Measurements from ENCODE around the gene NCF2.

NCF2 gene

DNA sequence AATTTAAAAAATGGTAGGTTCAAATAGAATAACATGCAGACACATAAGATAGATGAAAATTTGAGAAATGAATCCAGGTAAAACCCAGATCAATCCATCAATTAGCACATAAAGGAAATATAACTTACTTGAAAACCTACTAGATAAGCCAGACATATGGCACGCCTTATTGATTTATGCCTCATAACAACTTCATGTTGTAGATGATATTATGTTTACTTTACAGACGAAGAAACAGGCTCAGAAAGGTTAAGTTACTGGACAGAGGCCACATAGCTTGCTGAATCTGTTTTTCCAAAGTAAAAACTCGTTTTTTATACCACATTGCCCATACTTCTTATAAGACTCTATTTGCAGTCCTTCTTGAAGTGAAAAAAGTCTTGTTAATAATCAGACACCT lies 22.1 kb upstream of the NCF2 start:
- WGBS (ENCODE audit: insufficient coverage) = 100% methylated on average over 1 of the region's 3 CpGs
- no peaks in the 10 kb centered on the region for H3K27me3 ChIP-seq (replicated peaks in 2 of 5; ENCODE audit: control insufficient read depth in 4 of 5, insufficient read depth in 5 of 5, low read length in 4 of 5)
- no peak overlapping the region for H3K27ac ChIP-seq (ENCODE audit: insufficient read depth in 1 of 2, low read depth in 1 of 2, low read length in 2 of 2, poor library complexity in 1 of 2, severe bottlenecking in 2 of 2)
- H3K36me3 ChIP-seq (ENCODE audit: control insufficient read depth in 4 of 4, insufficient read depth in 4 of 4, low read length in 3 of 4) = no peaks in the 10 kb centered on the region
- no peak overlapping the region for H3K4me3 ChIP-seq (ENCODE audit: control insufficient read depth in 1 of 7, extremely low read depth in 1 of 7, insufficient read depth in 4 of 7, low read depth in 2 of 7, low read length in 6 of 7)
- no peaks in the 10 kb centered on the region for H3K9me3 ChIP-seq (ENCODE audit: control extremely low read depth in 1 of 5, control insufficient read depth in 4 of 5, insufficient read depth in 2 of 5, low read depth in 1 of 5, low read length in 4 of 5)
- peaks cover 0 to 6% (median 0%) of the 10 kb centered on the region in 4 experiments for H3K4me1 ChIP-seq (ENCODE audit: control extremely low read depth in 1 of 4, control insufficient read depth in 4 of 4, insufficient read depth in 4 of 4, low read length in 3 of 4)
- ChIA-PET CTCF (no interaction called here), POLR2A (interaction anchor here (0.6 kb wide), 1 partner anchor 180 kb away, joined by 3 read pairs; no protein-coding TSS in a partner anchor)
- no peak for DNase-seq

DNA sequence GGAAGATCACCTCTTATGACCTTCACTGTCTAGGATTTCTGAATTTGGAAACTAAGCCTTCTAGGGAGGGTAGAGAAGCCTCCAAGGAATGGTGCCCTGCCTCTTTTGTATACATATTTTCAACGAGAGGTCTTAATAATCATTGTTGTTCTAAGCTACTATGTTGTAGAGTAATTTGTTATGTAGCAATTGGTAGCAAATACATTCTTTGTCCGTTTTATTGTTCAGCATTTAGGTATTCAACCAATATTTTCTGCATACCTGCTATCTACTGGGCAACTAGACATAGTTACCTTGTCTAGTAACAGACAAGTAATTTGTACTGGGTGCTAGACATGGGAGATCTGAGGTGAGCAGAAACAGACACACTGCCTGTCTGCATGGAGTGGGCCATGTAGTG lies 20.8 kb upstream of the NCF2 start:
- WGBS (ENCODE audit: insufficient coverage) = no CpG with 5 or more reads among the region's 2 CpGs
- Histone ChIP-seq H3K4me3 (ENCODE audit: control insufficient read depth in 1 of 7, extremely low read depth in 1 of 7, insufficient read depth in 4 of 7, low read depth in 2 of 7, low read length in 6 of 7) (no peak overlapping the region), H3K9me3 (ENCODE audit: control extremely low read depth in 1 of 5, control insufficient read depth in 4 of 5, insufficient read depth in 2 of 5, low read depth in 1 of 5, low read length in 4 of 5) (no peaks in the 10 kb centered on the region), H3K27ac (ENCODE audit: insufficient read depth in 1 of 2, low read depth in 1 of 2, low read length in 2 of 2, poor library complexity in 1 of 2, severe bottlenecking in 2 of 2) (no peak overlapping the region), H3K27me3 (replicated peaks in 2 of 5; ENCODE audit: control insufficient read depth in 4 of 5, insufficient read depth in 5 of 5, low read length in 4 of 5) (no peaks in the 10 kb centered on the region), H3K4me1 (ENCODE audit: control extremely low read depth in 1 of 4, control insufficient read depth in 4 of 4, insufficient read depth in 4 of 4, low read length in 3 of 4) (peaks cover 0 to 9% (median 0%) of the 10 kb centered on the region in 4 experiments), H3K36me3 (ENCODE audit: control insufficient read depth in 4 of 4, insufficient read depth in 4 of 4, low read length in 3 of 4) (no peaks in the 10 kb centered on the region)
- ChIA-PET POLR2A (no interaction called here), CTCF (no interaction called here)
- DNase-seq = no peak

DNA sequence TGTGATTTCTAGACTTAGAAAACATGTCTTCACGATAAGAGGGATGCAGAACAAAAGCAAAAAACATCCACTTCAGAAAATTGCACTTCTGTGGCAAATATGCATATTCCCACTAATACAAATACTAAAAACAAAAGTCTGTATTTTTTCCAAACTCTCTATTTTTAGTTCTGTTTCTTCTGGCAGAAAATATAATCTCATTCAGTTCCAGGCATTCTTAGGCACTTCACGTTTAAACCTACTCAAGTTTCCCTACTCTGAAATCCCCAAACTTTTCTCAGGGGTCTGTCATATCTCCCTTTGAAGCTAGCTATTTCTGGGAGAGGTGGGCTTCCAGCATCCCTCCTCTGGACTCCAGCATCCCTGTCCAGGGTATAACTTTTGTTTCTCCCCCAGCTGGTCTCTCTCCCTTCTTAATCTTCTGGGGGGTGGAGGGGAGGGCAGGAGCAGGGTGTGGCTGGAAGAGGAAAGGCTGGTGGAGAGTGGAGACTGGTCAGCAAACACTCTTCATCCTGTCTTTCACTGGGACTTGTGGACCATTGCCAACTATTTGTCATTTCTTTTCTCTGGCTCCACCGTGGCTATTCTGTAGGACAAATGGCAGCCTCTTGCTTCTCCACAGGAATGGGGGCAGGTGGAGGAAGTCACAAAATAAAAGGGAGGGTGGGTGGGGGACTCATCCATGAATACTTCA lies 19.6 kb upstream of the NCF2 start:
- ChIA-PET POLR2A (no interaction called here), CTCF (interaction anchor here (0.9 to 1.0 kb wide), 2 partner anchors 13 to 42 kb away, joined by 3 read pairs; no protein-coding TSS in a partner anchor)
- H3K4me1 ChIP-seq (ENCODE audit: control extremely low read depth in 1 of 4, control insufficient read depth in 4 of 4, insufficient read depth in 4 of 4, low read length in 3 of 4) = peaks cover 0 to 12% (median 0%) of the 10 kb centered on the region in 4 experiments
- no peaks in the 10 kb centered on the region for H3K9me3 ChIP-seq (ENCODE audit: control extremely low read depth in 1 of 5, control insufficient read depth in 4 of 5, insufficient read depth in 2 of 5, low read depth in 1 of 5, low read length in 4 of 5)
- 0% methylated on average over 1 of the region's 3 CpGs for WGBS (ENCODE audit: insufficient coverage)
- H3K36me3 ChIP-seq (ENCODE audit: control insufficient read depth in 4 of 4, insufficient read depth in 4 of 4, low read length in 3 of 4) = no peaks in the 10 kb centered on the region
- H3K27me3 ChIP-seq (replicated peaks in 2 of 5; ENCODE audit: control insufficient read depth in 4 of 5, insufficient read depth in 5 of 5, low read length in 4 of 5) = no peaks in the 10 kb centered on the region
- no peak overlapping the region for H3K27ac ChIP-seq (ENCODE audit: insufficient read depth in 1 of 2, low read depth in 1 of 2, low read length in 2 of 2, poor library complexity in 1 of 2, severe bottlenecking in 2 of 2)
- no peak overlapping the region for H3K4me3 ChIP-seq (ENCODE audit: control insufficient read depth in 1 of 7, extremely low read depth in 1 of 7, insufficient read depth in 4 of 7, low read depth in 2 of 7, low read length in 6 of 7)
- DNase-seq = no peak

DNA sequence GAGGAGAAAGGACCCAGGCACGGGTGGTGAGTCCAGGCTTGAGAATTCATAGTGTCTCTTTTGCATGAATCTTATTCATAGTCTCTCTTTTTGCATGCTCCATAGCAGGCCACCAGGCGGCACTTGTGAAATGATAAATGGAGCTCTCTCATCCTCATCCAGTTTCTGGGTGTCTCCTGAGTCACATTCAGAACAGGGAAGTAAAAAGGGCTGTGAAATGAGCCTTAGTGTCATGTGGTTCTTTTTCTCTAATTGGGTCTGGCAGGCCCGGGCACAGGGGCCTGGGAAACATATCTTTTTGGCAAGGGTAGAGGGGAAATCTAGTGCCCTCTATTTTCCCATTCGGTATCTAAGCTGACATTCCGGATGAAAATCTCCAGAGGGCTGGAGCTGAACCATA lies 19.1 kb upstream of the NCF2 start:
- ChIA-PET CTCF (interaction anchor here (0.9 kb wide), 1 partner anchor 13 kb away, joined by 3 read pairs; no protein-coding TSS in a partner anchor), POLR2A (no interaction called here)
- no peak overlapping the region for H3K4me3 ChIP-seq (ENCODE audit: control insufficient read depth in 1 of 7, extremely low read depth in 1 of 7, insufficient read depth in 4 of 7, low read depth in 2 of 7, low read length in 6 of 7)
- H3K27ac ChIP-seq (ENCODE audit: insufficient read depth in 1 of 2, low read depth in 1 of 2, low read length in 2 of 2, poor library complexity in 1 of 2, severe bottlenecking in 2 of 2) = no peak overlapping the region
- H3K36me3 ChIP-seq (ENCODE audit: control insufficient read depth in 4 of 4, insufficient read depth in 4 of 4, low read length in 3 of 4) = no peaks in the 10 kb centered on the region
- 40% methylated on average over 1 of the region's 5 CpGs for WGBS (ENCODE audit: insufficient coverage)
- DNase-seq = peak; percentile 46 to 80 (median 72)
- H3K4me1 ChIP-seq (ENCODE audit: control extremely low read depth in 1 of 4, control insufficient read depth in 4 of 4, insufficient read depth in 4 of 4, low read length in 3 of 4) = peaks cover 0 to 18% (median 0%) of the 10 kb centered on the region in 4 experiments
- no peaks in the 10 kb centered on the region for H3K27me3 ChIP-seq (replicated peaks in 2 of 5; ENCODE audit: control insufficient read depth in 4 of 5, insufficient read depth in 5 of 5, low read length in 4 of 5)
- H3K9me3 ChIP-seq (ENCODE audit: control extremely low read depth in 1 of 5, control insufficient read depth in 4 of 5, insufficient read depth in 2 of 5, low read depth in 1 of 5, low read length in 4 of 5) = no peaks in the 10 kb centered on the region

DNA sequence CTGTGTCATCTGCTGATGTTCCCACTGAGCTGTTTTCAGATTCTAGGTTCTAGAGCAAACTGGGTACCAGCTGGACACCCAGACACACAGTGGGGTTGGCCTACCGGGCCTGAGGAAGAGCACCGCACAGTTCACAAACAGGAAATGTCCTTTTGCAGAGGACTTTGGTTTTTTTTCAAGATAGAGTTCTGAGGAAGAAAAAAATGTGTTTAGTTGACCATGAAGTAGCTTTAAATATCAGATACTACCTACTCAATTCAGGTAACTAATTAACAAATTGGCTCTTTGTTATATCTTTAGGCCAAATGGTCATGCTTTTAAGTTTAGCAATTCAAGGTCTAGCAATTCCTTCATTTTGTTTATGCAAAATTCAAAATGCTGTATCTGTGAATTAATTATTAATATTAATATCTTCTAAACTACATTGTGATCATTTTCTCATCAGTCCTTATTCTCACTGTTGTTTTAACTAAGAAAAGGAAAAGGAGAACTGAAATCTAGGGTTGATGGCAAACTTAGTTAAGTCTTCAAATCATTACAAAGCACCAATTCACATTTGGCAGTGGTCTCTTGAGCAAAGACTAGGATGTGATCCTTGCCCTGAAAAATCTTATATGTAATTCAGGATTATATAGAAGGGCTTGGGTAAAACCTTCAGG lies 17.2 kb upstream of the NCF2 start:
- Histone ChIP-seq H3K36me3 (ENCODE audit: control insufficient read depth in 4 of 4, insufficient read depth in 4 of 4, low read length in 3 of 4) (no peaks in the 10 kb centered on the region), H3K27me3 (replicated peaks in 2 of 5; ENCODE audit: control insufficient read depth in 4 of 5, insufficient read depth in 5 of 5, low read length in 4 of 5) (no peaks in the 10 kb centered on the region), H3K4me1 (ENCODE audit: control extremely low read depth in 1 of 4, control insufficient read depth in 4 of 4, insufficient read depth in 4 of 4, low read length in 3 of 4) (peaks cover 0 to 26% (median 3%) of the 10 kb centered on the region in 4 experiments), H3K9me3 (ENCODE audit: control extremely low read depth in 1 of 5, control insufficient read depth in 4 of 5, insufficient read depth in 2 of 5, low read depth in 1 of 5, low read length in 4 of 5) (no peaks in the 10 kb centered on the region), H3K4me3 (ENCODE audit: control insufficient read depth in 1 of 7, extremely low read depth in 1 of 7, insufficient read depth in 4 of 7, low read depth in 2 of 7, low read length in 6 of 7) (no peak overlapping the region), H3K27ac (ENCODE audit: insufficient read depth in 1 of 2, low read depth in 1 of 2, low read length in 2 of 2, poor library complexity in 1 of 2, severe bottlenecking in 2 of 2) (no peak overlapping the region)
- POLR2A ChIA-PET = interaction anchor here (0.7 kb wide), 1 partner anchor 273 kb away, joined by 3 read pairs; no protein-coding TSS in a partner anchor
- no peak for DNase-seq
- WGBS (ENCODE audit: insufficient coverage) = 55% methylated on average over 2 of the region's 2 CpGs
- CTCF ChIA-PET = interaction anchor here (1.2 kb wide), 1 partner anchor 308 kb away, joined by 4 read pairs; no protein-coding TSS in a partner anchor

DNA sequence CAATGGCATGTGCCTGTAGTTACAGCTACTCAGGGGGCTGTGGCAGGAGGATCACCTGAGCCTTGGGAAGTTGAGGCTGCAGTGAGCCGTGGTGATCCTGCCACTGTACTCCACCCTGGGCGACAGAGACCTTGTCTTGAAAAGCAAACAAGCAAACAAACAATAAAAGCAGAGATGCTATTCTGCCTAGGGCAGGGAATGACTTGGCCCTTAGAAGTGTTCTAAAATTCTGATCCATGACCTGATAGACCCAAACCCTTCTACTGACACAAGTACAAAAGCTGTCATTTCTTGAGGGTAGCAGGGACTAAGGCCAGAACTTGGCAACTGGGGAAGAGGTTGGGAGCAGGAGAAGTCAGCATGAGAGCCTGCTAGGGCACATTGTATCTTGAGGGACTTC lies 15.6 kb upstream of the NCF2 start:
- H3K36me3 ChIP-seq (ENCODE audit: control insufficient read depth in 4 of 4, insufficient read depth in 4 of 4, low read length in 3 of 4) = no peaks in the 10 kb centered on the region
- no peak overlapping the region for H3K27ac ChIP-seq (ENCODE audit: insufficient read depth in 1 of 2, low read depth in 1 of 2, low read length in 2 of 2, poor library complexity in 1 of 2, severe bottlenecking in 2 of 2)
- peaks cover 0 to 26% (median 5%) of the 10 kb centered on the region in 4 experiments for H3K4me1 ChIP-seq (ENCODE audit: control extremely low read depth in 1 of 4, control insufficient read depth in 4 of 4, insufficient read depth in 4 of 4, low read length in 3 of 4)
- CTCF ChIA-PET = interaction anchor here (1.2 to 1.4 kb wide), 2 partner anchors 24 to 323 kb away, joined by 3 read pairs; no protein-coding TSS in a partner anchor
- H3K4me3 ChIP-seq (ENCODE audit: control insufficient read depth in 1 of 7, extremely low read depth in 1 of 7, insufficient read depth in 4 of 7, low read depth in 2 of 7, low read length in 6 of 7) = no peak overlapping the region
- DNase-seq = no peak
- H3K9me3 ChIP-seq (ENCODE audit: control extremely low read depth in 1 of 5, control insufficient read depth in 4 of 5, insufficient read depth in 2 of 5, low read depth in 1 of 5, low read length in 4 of 5) = no peaks in the 10 kb centered on the region
- no peaks in the 10 kb centered on the region for H3K27me3 ChIP-seq (replicated peaks in 2 of 5; ENCODE audit: control insufficient read depth in 4 of 5, insufficient read depth in 5 of 5, low read length in 4 of 5)
- POLR2A ChIA-PET = no interaction called here
- 100% methylated on average over 2 of the region's 2 CpGs for WGBS (ENCODE audit: insufficient coverage)

DNA sequence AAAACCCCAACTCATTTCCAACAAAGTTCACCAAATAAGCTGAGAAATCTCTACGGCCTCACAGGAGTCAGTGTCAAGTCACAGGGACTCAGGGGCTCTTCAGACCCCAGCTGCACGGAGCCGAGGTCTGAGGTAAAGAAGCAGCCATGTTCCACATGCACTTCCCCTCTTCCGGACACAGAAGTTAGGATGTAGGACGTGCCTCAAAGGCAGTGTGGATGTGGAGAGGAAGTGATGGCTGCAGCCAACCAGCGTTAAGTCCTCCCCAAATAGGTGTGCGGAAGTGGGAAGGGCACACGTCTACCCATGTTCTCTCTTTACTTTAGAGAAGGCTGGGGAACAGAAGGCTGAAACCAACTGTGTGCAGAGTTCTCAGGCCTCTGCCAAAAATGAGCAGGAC lies 14.6 kb upstream of the NCF2 start:
- Histone ChIP-seq H3K36me3 (ENCODE audit: control insufficient read depth in 4 of 4, insufficient read depth in 4 of 4, low read length in 3 of 4) (no peaks in the 10 kb centered on the region), H3K4me3 (ENCODE audit: control insufficient read depth in 1 of 7, extremely low read depth in 1 of 7, insufficient read depth in 4 of 7, low read depth in 2 of 7, low read length in 6 of 7) (no peak overlapping the region), H3K27ac (ENCODE audit: insufficient read depth in 1 of 2, low read depth in 1 of 2, low read length in 2 of 2, poor library complexity in 1 of 2, severe bottlenecking in 2 of 2) (no peak overlapping the region), H3K9me3 (ENCODE audit: control extremely low read depth in 1 of 5, control insufficient read depth in 4 of 5, insufficient read depth in 2 of 5, low read depth in 1 of 5, low read length in 4 of 5) (no peaks in the 10 kb centered on the region), H3K27me3 (replicated peaks in 2 of 5; ENCODE audit: control insufficient read depth in 4 of 5, insufficient read depth in 5 of 5, low read length in 4 of 5) (no peaks in the 10 kb centered on the region), H3K4me1 (ENCODE audit: control extremely low read depth in 1 of 4, control insufficient read depth in 4 of 4, insufficient read depth in 4 of 4, low read length in 3 of 4) (peaks cover 0 to 30% (median 5%) of the 10 kb centered on the region in 4 experiments)
- DNase-seq = no peak
- 90% methylated on average over 7 of the region's 8 CpGs for WGBS (ENCODE audit: insufficient coverage)
- ChIA-PET CTCF (interaction anchor here (1.5 kb wide), 1 partner anchor 24 kb away, joined by 5 read pairs; no protein-coding TSS in a partner anchor), POLR2A (no interaction called here)
